NB4 (cell line): Measurements from ENCODE around the gene NOD1.

ENCODE experiments used
- CTCF ChIP-seq: IDR thresholded peaks from one replicate; pipeline ENCODE4 v1.5.1; 2012; ENCODE audit warnings: low read depth, low read length
- MAX ChIP-seq: IDR thresholded peaks from 2 replicates; pipeline ENCODE4 v1.6.1; 2011; ENCODE audit warnings: low read depth, low read length
- MYC ChIP-seq: IDR thresholded peaks from 2 replicates; pipeline ENCODE4 v1.6.1; 2011; ENCODE audit warnings: low read depth, low read length
- POLR2A ChIP-seq: IDR thresholded peaks from 2 replicates; pipeline ENCODE4 v1.6.1; 2011; ENCODE audit warnings: mild to moderate bottlenecking; ENCODE audit not compliant: insufficient read length; ENCODE audit errors: extremely low read depth

DNA sequence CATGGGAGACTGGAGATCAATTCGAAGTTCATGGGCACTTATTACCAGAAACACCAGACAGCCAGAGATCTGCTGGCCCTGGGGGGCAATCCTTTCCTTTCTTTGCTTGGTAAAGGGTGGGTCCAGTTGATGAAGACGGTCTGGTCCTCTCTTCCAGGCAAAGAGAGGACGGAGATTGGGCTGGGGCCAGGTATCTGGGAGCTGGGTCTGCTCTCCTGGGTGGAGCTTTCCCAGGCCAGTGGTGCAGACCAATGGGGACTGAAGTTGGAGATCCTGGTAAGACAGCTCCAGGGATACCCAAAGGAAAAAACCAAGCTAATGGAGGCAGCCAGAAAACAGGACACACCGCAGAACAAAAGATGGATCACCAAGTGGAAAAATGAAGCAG lies 18.3 kb downstream of the NOD1 start:
- no peak for TF ChIP-seq CTCF
- TF ChIP-seq POLR2A: no peak
- no peak for TF ChIP-seq MAX
- no peak for TF ChIP-seq MYC
